ENCODE results near the gene GOLGA8S. TPM values are rescaled to one million over a fixed set of nuclear protein-coding genes. Genes with fewer than 3 reads are reported as not detected.
"Not testable (repeated sequence)": the region's sequence is repeated elsewhere in the genome, so short reads cannot be mapped to it uniquely, and the experiment has no call there.

Gene GOLGA8S
- total RNA-seq, 2 donors from 2014 or later = 0.08 TPM; not detected in 1

DNA sequence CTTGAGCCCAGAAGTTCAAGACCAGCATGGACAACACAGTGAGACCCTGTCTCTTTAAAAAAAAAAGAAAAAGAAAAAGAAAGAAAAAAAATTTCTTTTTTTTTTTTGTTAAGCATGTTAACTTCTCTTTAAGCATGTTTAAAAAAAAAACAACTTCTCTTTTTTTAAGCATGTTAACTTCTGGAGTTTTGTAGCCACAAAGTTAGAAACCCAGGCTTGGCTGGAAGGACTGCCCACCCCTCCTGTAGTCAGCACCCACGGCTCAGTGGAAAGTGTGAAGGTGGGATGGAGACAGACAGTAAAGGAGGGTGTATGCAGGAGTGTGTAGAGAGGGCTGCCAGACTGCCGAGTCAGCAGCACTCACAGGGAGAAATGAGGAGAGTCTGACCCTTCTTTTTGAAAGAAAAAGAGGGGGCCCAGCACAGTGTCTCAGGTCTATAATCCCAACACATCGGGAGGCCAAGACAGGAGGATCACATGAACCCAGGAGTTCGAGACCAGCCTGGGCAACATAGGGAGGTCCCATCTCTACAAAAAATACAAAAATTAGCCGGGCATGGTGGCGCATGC, 33.2 kb downstream of the GOLGA8S start:
- H3K27me3 ChIP-seq = no peaks in the 10 kb centered on the region
- no peak overlapping the region for H3K27ac ChIP-seq
- H3K36me3 ChIP-seq = no peaks in the 10 kb centered on the region
- DNase-seq = no peak
- no peaks in the 10 kb centered on the region for H3K9me3 ChIP-seq
- H3K9ac ChIP-seq (ENCODE audit: low read depth in 2 of 2, low read length in 2 of 2) = no peak overlapping the region
- no peak overlapping the region for H3K4me3 ChIP-seq
- TF ChIP-seq, protein P1, sequence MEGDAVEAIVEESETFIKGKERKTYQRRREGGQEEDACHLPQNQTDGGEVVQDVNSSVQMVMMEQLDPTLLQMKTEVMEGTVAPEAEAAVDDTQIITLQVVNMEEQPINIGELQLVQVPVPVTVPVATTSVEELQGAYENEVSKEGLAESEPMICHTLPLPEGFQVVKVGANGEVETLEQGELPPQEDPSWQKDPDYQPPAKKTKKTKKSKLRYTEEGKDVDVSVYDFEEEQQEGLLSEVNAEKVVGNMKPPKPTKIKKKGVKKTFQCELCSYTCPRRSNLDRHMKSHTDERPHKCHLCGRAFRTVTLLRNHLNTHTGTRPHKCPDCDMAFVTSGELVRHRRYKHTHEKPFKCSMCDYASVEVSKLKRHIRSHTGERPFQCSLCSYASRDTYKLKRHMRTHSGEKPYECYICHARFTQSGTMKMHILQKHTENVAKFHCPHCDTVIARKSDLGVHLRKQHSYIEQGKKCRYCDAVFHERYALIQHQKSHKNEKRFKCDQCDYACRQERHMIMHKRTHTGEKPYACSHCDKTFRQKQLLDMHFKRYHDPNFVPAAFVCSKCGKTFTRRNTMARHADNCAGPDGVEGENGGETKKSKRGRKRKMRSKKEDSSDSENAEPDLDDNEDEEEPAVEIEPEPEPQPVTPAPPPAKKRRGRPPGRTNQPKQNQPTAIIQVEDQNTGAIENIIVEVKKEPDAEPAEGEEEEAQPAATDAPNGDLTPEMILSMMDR (IDR thresholded peaks at IDR 0.05) = no peak
- no peaks in the 10 kb centered on the region for H3K4me1 ChIP-seq
- intact Hi-C loops (cut with DNase I) = no loop called here

DNA sequence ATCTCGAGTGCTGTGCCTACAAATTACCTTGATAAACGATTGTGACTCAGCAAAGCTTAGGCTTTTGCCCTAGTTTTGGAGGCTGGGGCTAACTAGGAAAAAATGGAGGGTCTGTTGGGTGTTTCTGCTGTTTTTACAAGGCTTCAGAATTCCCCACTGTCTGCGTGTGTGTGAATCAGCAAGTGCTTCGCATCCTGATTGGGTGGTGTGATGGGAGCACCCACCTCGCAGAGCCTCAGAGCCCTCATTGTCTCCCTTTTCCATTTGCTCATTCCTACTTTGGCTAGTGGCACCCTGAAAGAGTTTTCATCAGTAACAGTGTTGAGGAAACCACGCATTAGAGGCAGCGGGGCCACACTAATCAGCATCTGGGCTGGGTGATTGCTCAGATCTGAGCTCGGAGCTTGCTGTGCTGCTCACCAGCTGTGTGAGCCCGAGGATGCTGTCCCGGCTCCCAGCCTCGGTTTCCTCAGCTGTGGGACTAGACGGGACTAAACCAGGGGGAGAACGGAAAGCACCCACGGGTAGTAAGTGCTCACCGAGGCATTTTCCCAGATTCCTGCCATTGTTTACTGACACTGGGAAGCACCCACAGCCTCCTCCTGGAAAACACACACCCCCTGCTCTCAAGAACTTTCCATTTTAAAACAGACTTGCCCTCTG, 40.6 kb downstream of the GOLGA8S start:
- Histone ChIP-seq H3K36me3 (no peaks in the 10 kb centered on the region), H3K27ac (no peak overlapping the region), H3K4me3 (no peak overlapping the region), H3K4me1 (no peaks in the 10 kb centered on the region), H3K9me3 (no peaks in the 10 kb centered on the region), H3K9ac (ENCODE audit: low read depth in 2 of 2, low read length in 2 of 2) (no peak overlapping the region), H3K27me3 (no peaks in the 10 kb centered on the region)
- no peak for DNase-seq
- TF ChIP-seq, protein P1 (IDR thresholded peaks at IDR 0.05) = no peak
- intact Hi-C loops (cut with DNase I) = no loop called here

DNA sequence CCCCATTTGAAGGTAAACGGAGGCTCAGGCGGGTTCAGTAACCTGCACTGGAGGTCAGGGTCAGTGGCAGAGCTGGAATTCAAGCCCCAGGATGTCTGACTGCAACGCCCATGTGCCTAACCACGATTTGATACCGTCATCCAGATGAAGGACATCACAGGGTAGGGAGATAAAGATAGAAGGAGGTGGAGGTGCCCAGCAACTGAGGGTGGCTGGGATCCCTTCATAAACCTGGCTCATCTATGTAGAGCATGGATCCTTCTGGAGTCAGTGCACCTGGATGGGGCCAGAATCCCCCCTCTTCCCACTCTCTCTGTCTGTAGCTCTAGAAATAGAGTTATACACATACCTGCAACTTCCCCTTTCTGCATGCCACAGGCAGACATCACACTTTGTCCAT, 41.3 kb downstream of the GOLGA8S start:
- DNase-seq = no peak
- intact Hi-C loops (cut with DNase I) = no loop called here
- no peaks in the 10 kb centered on the region for H3K9me3 ChIP-seq
- no peak overlapping the region for H3K4me3 ChIP-seq
- H3K27me3 ChIP-seq = no peaks in the 10 kb centered on the region
- no peaks in the 10 kb centered on the region for H3K4me1 ChIP-seq
- no peak overlapping the region for H3K9ac ChIP-seq (ENCODE audit: low read depth in 2 of 2, low read length in 2 of 2)
- TF ChIP-seq, protein P1 (IDR thresholded peaks at IDR 0.05) = no peak
- H3K36me3 ChIP-seq = no peaks in the 10 kb centered on the region
- H3K27ac ChIP-seq = no peak overlapping the region

DNA sequence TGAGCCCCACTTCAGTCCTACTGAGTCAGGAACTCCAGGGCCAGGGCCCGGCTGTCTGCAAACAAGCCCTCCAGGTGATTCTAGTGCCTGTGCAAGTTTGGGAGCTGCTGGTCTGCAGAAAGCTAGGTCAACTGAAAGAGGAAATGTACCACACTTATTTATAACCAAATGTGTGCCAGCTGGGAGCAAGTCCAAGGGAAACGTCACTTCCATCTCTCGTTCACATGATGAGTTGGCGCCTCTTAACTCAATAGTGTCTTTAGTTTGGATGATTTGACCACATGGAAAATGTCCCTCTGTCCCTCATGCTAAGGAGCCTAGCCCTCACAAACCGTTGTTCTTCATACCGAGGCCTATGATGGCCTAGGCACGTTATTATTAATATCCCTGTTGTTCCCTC, 43.2 kb downstream of the GOLGA8S start:
- Histone ChIP-seq H3K4me3 (no peak overlapping the region), H3K9ac (ENCODE audit: low read depth in 2 of 2, low read length in 2 of 2) (no peak overlapping the region), H3K27ac (no peak overlapping the region), H3K36me3 (no peaks in the 10 kb centered on the region), H3K27me3 (no peaks in the 10 kb centered on the region), H3K4me1 (no peaks in the 10 kb centered on the region), H3K9me3 (no peaks in the 10 kb centered on the region)
- intact Hi-C loops (cut with DNase I) = no loop called here
- no peak for DNase-seq
- TF ChIP-seq, protein P1 (IDR thresholded peaks at IDR 0.05) = no peak

DNA sequence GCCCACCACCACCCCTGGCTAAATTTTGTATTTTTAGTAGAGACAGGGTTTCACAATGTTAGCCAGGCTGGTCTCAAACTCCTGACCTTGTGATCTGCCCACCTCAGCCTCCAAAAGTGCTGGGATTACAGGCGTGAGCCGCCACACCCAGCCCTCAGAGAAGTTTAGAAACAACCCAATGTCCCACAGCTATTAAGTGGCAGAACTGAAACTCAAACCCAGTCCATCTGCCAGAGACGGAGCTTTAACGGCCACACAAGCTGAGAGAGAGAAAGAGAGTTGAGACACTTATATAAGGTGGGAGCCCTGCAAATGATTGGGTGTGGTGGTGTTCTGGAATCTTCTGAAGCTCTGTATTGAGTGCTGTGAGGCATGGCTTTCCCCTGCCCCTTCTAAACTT, 43.8 kb downstream of the GOLGA8S start:
- intact Hi-C loops (cut with DNase I); H3K36me3 ChIP-seq; H3K27ac ChIP-seq; DNase-seq; H3K9me3 ChIP-seq; H3K27me3 ChIP-seq; H3K4me3 ChIP-seq; H3K9ac ChIP-seq (ENCODE audit: low read depth in 2 of 2, low read length in 2 of 2); H3K4me1 ChIP-seq: not testable (repeated sequence)

DNA sequence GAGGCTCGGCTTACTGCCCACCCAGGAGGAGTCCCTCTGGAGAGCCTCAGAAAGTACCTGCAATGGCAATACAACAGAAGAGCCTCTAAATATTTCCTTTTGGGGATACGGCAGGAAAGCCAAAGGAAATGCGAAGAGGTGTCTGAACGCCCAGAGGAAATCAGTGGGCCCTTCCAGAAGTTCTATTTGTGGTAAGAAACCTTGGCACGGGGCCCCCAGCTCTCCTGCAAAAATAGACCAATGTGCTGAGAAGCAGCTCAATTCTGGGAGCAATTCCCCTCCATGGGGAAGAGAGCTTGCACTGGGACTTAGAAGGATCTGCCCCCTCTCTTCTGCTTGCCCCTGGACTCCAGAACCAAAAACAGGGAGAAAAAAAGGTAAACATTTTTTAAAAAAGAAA, 44.7 kb downstream of the GOLGA8S start:
- DNase-seq; H3K9me3 ChIP-seq; H3K27me3 ChIP-seq; intact Hi-C loops (cut with DNase I); H3K27ac ChIP-seq; H3K36me3 ChIP-seq; H3K4me1 ChIP-seq; H3K9ac ChIP-seq (ENCODE audit: low read depth in 2 of 2, low read length in 2 of 2); H3K4me3 ChIP-seq: not testable (repeated sequence)

All from colonic mucosa (tissue), 4 donors.